B cell (primary cell): Measurements from ENCODE around the gene DGCR8.

Experiments
- CTCF ChIP-seq: fragments of 200-600 bp; IDR thresholded peaks from one replicate; pipeline ENCODE4 v1.8.0; 2022; ENCODE audit warnings: antibody characterized with exemption, mild to moderate bottlenecking
- EZH2 ChIP-seq: IDR thresholded peaks from 2 replicates; pipeline ENCODE4 v1.6.1; 2012; ENCODE audit warnings: borderline replicate concordance, low read depth, mild to moderate bottlenecking, moderate library complexity, low read length; ENCODE audit not compliant: insufficient read depth, poor library complexity, severe bottlenecking

- TF ChIP-seq CTCF (no peak), EZH2 (no peak)
Observed at GRCh38 chr22:20086763-20087162, 6.7 kb downstream of the DGCR8 start.
